H1 (cell line): Measurements from ENCODE around the gene THADA. TPM values are rescaled to one million over a fixed set of nuclear protein-coding genes. Genes with fewer than 3 reads are reported as not detected.

Experiments
- CTCF ChIA-PET: fragments of 300-600 bp; sonication (Branson Sonifier 250); formaldehyde crosslinking; loops from one replicate; lab custom pipeline; 2021; ENCODE audit not compliant: partially characterized antibody; lab: Charles Lee
- POLR2A ChIA-PET: fragments of 300-600 bp; sonication (Branson Sonifier 250); formaldehyde crosslinking; loops from one replicate; lab custom pipeline; 2021; ENCODE audit warnings: inconsistent platforms; ENCODE audit not compliant: partially characterized antibody; lab: Charles Lee
- DNase-seq, 2 experiments: peaks; one replicate each; pipeline versions ENCODE4 v3.0.0 to v3.0.0-alpha.2; 2010 to 2022; ENCODE audit warnings: low spot score in 2 of 2, low read depth in 1 of 2, mixed read lengths in 1 of 2
- FAIRE-seq: peaks from 2 replicates; lab custom pipeline; 2011; peaks lifted over from hg19 to GRCh38; lab: Jason Lieb, UNC
- H2AFZ ChIP-seq: 2 replicates; pipeline ENCODE4 v1.8.1; 2012; ENCODE audit warnings: low read length, inconsistent platforms
- H2AK5ac ChIP-seq: 2 replicates; pipeline ENCODE4 v1.6.1; 2013; ENCODE audit warnings: low read depth, low read length
- H2BK120ac ChIP-seq: replicated peaks from 2 replicates; pipeline ENCODE3; 2013; ENCODE audit warnings: low read depth, low read length, inconsistent platforms
- H2BK12ac ChIP-seq: 2 replicates; pipeline ENCODE4 v1.6.1; 2013; ENCODE audit warnings: low read depth, low read length
- H2BK15ac ChIP-seq: 2 replicates; pipeline ENCODE4 v1.6.1; 2013; ENCODE audit warnings: low read length
- H2BK20ac ChIP-seq: 2 replicates; pipeline ENCODE4 v1.6.1; 2013; ENCODE audit warnings: low read length
- H2BK5ac ChIP-seq: 2 replicates; pipeline ENCODE4 v1.6.1; 2013; ENCODE audit warnings: low read depth, low read length
- H3K14ac ChIP-seq: 2 replicates; pipeline ENCODE4 v1.6.1; 2013; ENCODE audit warnings: inconsistent platforms; ENCODE audit not compliant: insufficient read length
- H3K18ac ChIP-seq: 2 replicates; pipeline ENCODE4 v1.6.1; 2013; ENCODE audit warnings: low read length; ENCODE audit errors: extremely low read depth
- H3K23ac ChIP-seq: 2 replicates; pipeline ENCODE4 v1.6.1; 2013; ENCODE audit warnings: inconsistent platforms; ENCODE audit not compliant: insufficient read length
- H3K23me2 ChIP-seq: 2 replicates; pipeline ENCODE4 v1.6.1; 2013; ENCODE audit warnings: low read depth, low read length
- H3K27ac ChIP-seq: 2 replicates; pipeline ENCODE4 v1.6.1; 2011; ENCODE audit warnings: low read depth, low read length, inconsistent platforms
- H3K27me3 ChIP-seq, 4 experiments: replicated peaks in 1 of 4; 1 replicate in 1 of 4; 2 replicates in 3 of 4; pipeline versions ENCODE4 v1.6.1 to v1.8.1; 2011 to 2013; ENCODE audit warnings: low read length in 3 of 4, mild to moderate bottlenecking in 3 of 4, inconsistent platforms in 2 of 4, mixed read lengths in 2 of 4, moderate library complexity in 1 of 4; ENCODE audit not compliant: control insufficient read depth in 3 of 4, insufficient read depth in 3 of 4; ENCODE audit errors: extremely low read depth in 1 of 4
- H3K36me3 ChIP-seq, 4 experiments: 2 replicates each; pipeline versions ENCODE4 v1.6.1 to v1.8.1; 2011 to 2013; ENCODE audit warnings: mild to moderate bottlenecking in 4 of 4, low read length in 3 of 4, moderate library complexity in 2 of 4, control low read depth in 1 of 4, inconsistent platforms in 1 of 4; ENCODE audit not compliant: insufficient read depth in 4 of 4, control insufficient read depth in 2 of 4
- H3K4ac ChIP-seq: replicated peaks from 2 replicates; pipeline ENCODE3; 2013; ENCODE audit warnings: low read length, low read depth, mixed read lengths, inconsistent platforms; ENCODE audit not compliant: insufficient read length
- H3K4me1 ChIP-seq, 4 experiments: replicated peaks in 1 of 4; 1 replicate in 1 of 4; 2 replicates in 3 of 4; pipeline versions ENCODE4 v1.6.1 to v1.8.1; 2011 to 2013; ENCODE audit warnings: low read length in 3 of 4, inconsistent platforms in 2 of 4, mixed read lengths in 1 of 4; ENCODE audit not compliant: insufficient read depth in 4 of 4, control insufficient read depth in 3 of 4
- H3K4me2 ChIP-seq, 2 experiments: 2 replicates each; pipeline versions ENCODE4 v1.6.1 to v1.8.1; 2011 to 2013; ENCODE audit warnings: low read depth in 2 of 2, low read length in 2 of 2, control low read depth in 1 of 2, inconsistent platforms in 1 of 2, mild to moderate bottlenecking in 1 of 2; ENCODE audit not compliant: insufficient read depth in 1 of 2
- H3K4me3 ChIP-seq, 4 experiments: fragments of 200-600, 300-600 bp in 1 of 4; sonication (generic), shearing (Covaris generic), sonication (Bioruptor Twin) in 1 of 4; 2 replicates each; pipeline versions ENCODE4 v1.5.1 to v1.8.1; 2011 to 2016; ENCODE audit warnings: low read length in 4 of 4, low read depth in 3 of 4, control low read depth in 2 of 4, inconsistent platforms in 2 of 4, mild to moderate bottlenecking in 2 of 4, mixed read lengths in 1 of 4, moderate library complexity in 1 of 4; ENCODE audit not compliant: insufficient read depth in 2 of 4; ENCODE audit errors: extremely low read depth in 1 of 4
- H3K56ac ChIP-seq: replicated peaks from 2 replicates; pipeline ENCODE3; 2013; ENCODE audit warnings: low read depth, mild to moderate bottlenecking, mixed read lengths, low read length, inconsistent platforms; ENCODE audit not compliant: insufficient read length
- H3K79me1 ChIP-seq: 2 replicates; pipeline ENCODE4 v1.6.1; 2013; ENCODE audit warnings: low read depth, low read length, control low read depth
- H3K79me2 ChIP-seq, 2 experiments: 2 replicates each; pipeline versions ENCODE4 v1.6.1 to v1.8.1; 2012 to 2013; ENCODE audit warnings: low read length in 2 of 2, mild to moderate bottlenecking in 2 of 2, inconsistent platforms in 1 of 2; ENCODE audit not compliant: insufficient read depth in 2 of 2, control insufficient read depth in 1 of 2
- H3K9ac ChIP-seq, 4 experiments: replicated peaks in 1 of 4; 1 replicate in 1 of 4; 2 replicates in 3 of 4; pipeline versions ENCODE4 v1.6.1 to v1.8.1; 2011 to 2013; ENCODE audit warnings: low read depth in 3 of 4, low read length in 3 of 4, control low read depth in 2 of 4, mild to moderate bottlenecking in 2 of 4, moderate library complexity in 2 of 4, inconsistent platforms in 1 of 4; ENCODE audit errors: extremely low read depth in 1 of 4
- H3K9me3 ChIP-seq, 2 experiments: 2 replicates each; pipeline versions ENCODE4 v1.6.1 to v1.8.1; 2012 to 2013; ENCODE audit warnings: mild to moderate bottlenecking in 2 of 2, moderate library complexity in 2 of 2, control low read depth in 1 of 2, inconsistent platforms in 1 of 2, low read depth in 1 of 2, low read length in 1 of 2, mixed read lengths in 1 of 2; ENCODE audit not compliant: insufficient read depth in 2 of 2
- H4K20me1 ChIP-seq, 2 experiments: replicated peaks in 1 of 2; 2 replicates each; pipeline versions ENCODE3 to v1.8.1; 2011 to 2013; ENCODE audit warnings: inconsistent platforms in 2 of 2, low read length in 2 of 2, mild to moderate bottlenecking in 1 of 2; ENCODE audit not compliant: insufficient read depth in 2 of 2, control insufficient read depth in 1 of 2
- H4K5ac ChIP-seq: 2 replicates; pipeline ENCODE4 v1.6.1; 2013; ENCODE audit warnings: low read length, low read depth, mixed read lengths, inconsistent platforms; ENCODE audit not compliant: insufficient read length
- H4K8ac ChIP-seq: 2 replicates; pipeline ENCODE4 v1.8.0; 2013; ENCODE audit warnings: mild to moderate bottlenecking, moderate library complexity, low read length, inconsistent platforms; ENCODE audit not compliant: insufficient read depth; ENCODE audit errors: extremely low read depth
- H4K91ac ChIP-seq: replicated peaks from 2 replicates; pipeline ENCODE3; 2013; ENCODE audit warnings: low read length, mixed read lengths, inconsistent platforms; ENCODE audit not compliant: insufficient read length
- ATF3 ChIP-seq: IDR thresholded peaks from 2 replicates; pipeline ENCODE4 v1.6.1; 2011; ENCODE audit warnings: low read depth, mild to moderate bottlenecking, low read length; ENCODE audit not compliant: insufficient read depth
- CTBP2 ChIP-seq: IDR thresholded peaks from 2 replicates; pipeline ENCODE4 v1.7.0; 2011; ENCODE audit warnings: borderline replicate concordance, mild to moderate bottlenecking, moderate library complexity, mixed read lengths, low read length; ENCODE audit not compliant: insufficient read depth, insufficient read length
- KDM5A ChIP-seq: fragments of 200-600 bp; IDR thresholded peaks from 2 replicates; pipeline ENCODE4 v1.7.1; 2012; ENCODE audit warnings: mild to moderate bottlenecking, low read length, inconsistent platforms, mixed read lengths
- POLR2AphosphoS5 ChIP-seq: IDR thresholded peaks from 2 replicates; pipeline ENCODE4 v1.6.1; 2011; ENCODE audit warnings: low read depth, low read length
- WGBS, 2 experiments: shearing (Covaris generic) in 1 of 2; methylation state at CpG; one replicate each; pipeline versions ENCODE4 v1.1.6 to v1.1.7; 2013 to 2015; ENCODE audit warnings: low lambda C conversion rate in 2 of 2, mixed read lengths in 2 of 2, inconsistent platforms in 1 of 2, low coverage in 1 of 2, missing lambda C conversion rate in 1 of 2; ENCODE audit not compliant: insufficient replicate concordance in 2 of 2, insufficient coverage in 1 of 2, insufficient read length in 1 of 2; ENCODE audit errors: extremely low coverage in 1 of 2, missing lambda C conversion rate in 1 of 2; 5-methylcytosine and 5-hydroxymethylcytosine counted together
- polyA plus RNA-seq, 7 experiments: library from polyadenylated mRNA; depleted of rRNA in 3 of 7; stranded (reverse) in 5 of 7; unstranded in 2 of 7; fragments of >200 nt in 5 of 7; fragments of 200-250 nt in 2 of 7; gene quantifications; 1 replicate in 5 of 7; 2 replicates in 1 of 7; 4 replicates in 1 of 7; pipeline versions ENCODE4 v1.2.1 to v1.2.3, GENCODE V29; 2011 to 2013; ENCODE audit warnings: missing spikeins in 2 of 7, mixed read lengths in 2 of 7
- total RNA-seq: library from RNA; stranded (reverse); fragmentation: NEBNext Ultra II Directional; extraction: Animal tissue kit (Norgen Biotek cat#: 25700); gene quantifications from 2 replicates; pipeline ENCODE4 v1.2.1, GENCODE V29; 2021
- TF ChIP-seq, protein P1 (sequence below): IDR thresholded peaks from 2 replicates; pipeline ENCODE4 v1.6.1; 2012; ENCODE audit warnings: inconsistent platforms

Gene THADA
- total and polyA plus RNA-seq, 2 of the 8 experiments (the other 6 are each of a cell fraction or from before 2014, with no cell fraction given): 22.4 to 26.8 TPM

GRCh38 chr2:43368483-43369385 is 227.1 kb downstream of the THADA start:
- TF ChIP-seq ATF3 (no peak), POLR2AphosphoS5 (no peak), CTBP2 (no peak), KDM5A (no peak)
- TF ChIP-seq, protein P1, sequence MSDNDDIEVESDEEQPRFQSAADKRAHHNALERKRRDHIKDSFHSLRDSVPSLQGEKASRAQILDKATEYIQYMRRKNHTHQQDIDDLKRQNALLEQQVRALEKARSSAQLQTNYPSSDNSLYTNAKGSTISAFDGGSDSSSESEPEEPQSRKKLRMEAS: no peak
- no peak for FAIRE-seq

More at GRCh38 chr2:43368483-43369385, 227.1 kb downstream of the THADA start:
- H3K27ac ChIP-seq: no peak overlapping the region
- H4K20me1 ChIP-seq: no peaks in the 10 kb centered on the region
- no peak overlapping the region for H4K8ac ChIP-seq
- no peaks in the 10 kb centered on the region for H3K79me2 ChIP-seq
- no peaks in the 10 kb centered on the region for H3K36me3 ChIP-seq
- no peak overlapping the region for H4K91ac ChIP-seq
- no peaks in the 10 kb centered on the region for H3K27me3 ChIP-seq
- ChIA-PET CTCF (no interaction called here), POLR2A (interaction anchor here (0.6 kb wide), 1 partner anchor 35 kb away, joined by 4 read pairs; no protein-coding TSS in a partner anchor)
- H4K5ac ChIP-seq: no peak overlapping the region
- no peak overlapping the region for H2BK5ac ChIP-seq
- no peak overlapping the region for H3K18ac ChIP-seq
- H3K4me1 ChIP-seq: no peaks in the 10 kb centered on the region; a peak in 2 of 7 replicates
- H3K56ac ChIP-seq: no peak overlapping the region
- no peak overlapping the region for H3K14ac ChIP-seq
- no peaks in the 10 kb centered on the region for H3K9me3 ChIP-seq
- H2BK15ac ChIP-seq: no peak overlapping the region
- H2BK20ac ChIP-seq: no peak overlapping the region
- H3K23me2 ChIP-seq: no peaks in the 10 kb centered on the region
- no peak overlapping the region for H2BK12ac ChIP-seq
- H3K4me2 ChIP-seq: no peak overlapping the region
- H3K9ac ChIP-seq: no peak overlapping the region
- no peak overlapping the region for H2BK120ac ChIP-seq
- no peaks in the 10 kb centered on the region for H3K79me1 ChIP-seq
- no peak overlapping the region for H3K4me3 ChIP-seq
- no peak overlapping the region for H3K4ac ChIP-seq
- H2AK5ac ChIP-seq: no peak overlapping the region
- no peak overlapping the region for H2AFZ ChIP-seq
- no peak overlapping the region for H3K23ac ChIP-seq
- WGBS, 2 experiments: 89% methylated on average over 5 of the region's 5 CpGs; no CpG with 5 or more reads in 1 of the 2 experiments
- DNase-seq: no peak
